Activated CD8-positive, alpha-beta memory T cell treated with anti-CD3 and anti-CD28 coated beads, Interleukin-2, amount 10 ng/mL, durations not matched to agents 7 days and 5 days (primary cell): ENCODE results near the gene C19orf73. TPM values are rescaled to one million over a fixed set of nuclear protein-coding genes. Genes with fewer than 3 reads are reported as not detected.

ENCODE experiments used
- ATAC-seq: fragments of 150-1000 bp; cut with Tn5 transposase; one replicate; pipeline ENCODE4 v1.10.0; 2021; ENCODE audit warnings: moderate library complexity
- CTCF ChIA-PET: fragments of 350-600 bp; sonication (Branson Sonifier 250); formaldehyde crosslinking; loops from one replicate; lab custom pipeline; 2021; ENCODE audit warnings: antibody characterized with exemption; lab: Charles Lee
- DNase-seq: peaks from one replicate; pipeline ENCODE4 v3.0.0-alpha.2; 2020
- H3K27ac Mint-ChIP-seq: one replicate; pipeline ENCODE4 v1.8.0; 2021; ENCODE audit warnings: mild to moderate bottlenecking, mixed read lengths
- H3K27me3 Mint-ChIP-seq: one replicate; pipeline ENCODE4 v1.8.0; 2021; ENCODE audit warnings: mixed read lengths
- H3K36me3 Mint-ChIP-seq: one replicate; pipeline ENCODE4 v1.8.0; 2021; ENCODE audit warnings: mild to moderate bottlenecking, mixed read lengths
- H3K4me1 Mint-ChIP-seq: one replicate; pipeline ENCODE4 v1.8.0; 2021; ENCODE audit warnings: mixed read lengths
- H3K4me3 Mint-ChIP-seq: one replicate; pipeline ENCODE4 v1.8.0; 2021; ENCODE audit warnings: mild to moderate bottlenecking, moderate library complexity, mixed read lengths
- H3K9me3 Mint-ChIP-seq: one replicate; pipeline ENCODE4 v1.8.0; 2022; ENCODE audit warnings: low read depth, mixed read lengths
- total RNA-seq, 2 experiments: library from RNA; stranded (reverse); gene quantifications; one replicate each; pipeline ENCODE4 v1.2.3, GENCODE V29; 2021

Gene C19orf73, protein sequence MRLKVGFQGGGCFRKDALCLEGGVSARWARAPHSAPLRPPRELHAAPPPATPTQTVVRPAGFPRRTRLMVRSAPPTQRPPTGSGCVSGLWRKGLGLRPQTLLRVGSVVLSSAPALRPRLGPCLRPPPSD
- total RNA-seq = 1 to 10 TPM; 1.6 to 1.8 TPM

GRCh38 chr19:49118565-49119410 lies at the start of gene C19orf73:
Gene C19orf73, minus strand, starts transcription at chr19:49119143. Its CDS starts 121 bp downstream, at chr19:49119022.
- peaks cover 22% of the 10 kb centered on the region for H3K27me3 Mint-ChIP-seq
- peak within 1 kb of the TSS; percentile 81 for H3K27ac Mint-ChIP-seq
- H3K36me3 Mint-ChIP-seq = no peaks in the 10 kb centered on the region
- no peaks in the 10 kb centered on the region for H3K9me3 Mint-ChIP-seq
- H3K4me1 Mint-ChIP-seq = peaks cover 28% of the 10 kb centered on the region
- peak within 1 kb of the TSS; percentile 73 for H3K4me3 Mint-ChIP-seq
- CTCF ChIA-PET = interaction anchor here (0.7 to 6.9 kb wide), 5 partner anchors 10 to 80 kb away, joined by 3 to 63 read pairs (median 5); no protein-coding TSS in a partner anchor
- peak; percentile 95 for DNase-seq
- peak; percentile 82 for ATAC-seq

DNA sequence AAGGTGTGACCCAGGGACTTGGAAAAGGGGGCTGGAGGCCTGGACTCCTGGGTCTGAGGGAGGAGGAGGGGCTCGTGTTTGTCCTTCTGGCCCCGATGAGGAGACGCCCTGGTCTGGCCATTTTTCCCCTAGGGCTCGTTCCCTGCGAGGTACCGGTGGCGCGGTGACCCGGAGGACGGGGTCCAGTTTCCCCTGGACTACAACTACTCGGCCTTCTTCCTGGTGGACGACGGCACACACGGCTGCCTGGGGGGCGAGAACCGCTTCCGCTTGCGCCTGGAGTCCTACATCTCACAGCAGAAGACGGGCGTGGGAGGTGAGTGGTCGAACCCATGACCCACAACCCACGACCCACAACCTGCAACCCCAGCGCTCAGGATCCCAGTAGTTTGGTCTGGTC lies 49.5 kb upstream of the C19orf73 start:
- Mint-ChIP-seq H3K27me3 (peaks cover 11% of the 10 kb centered on the region), H3K9me3 (no peaks in the 10 kb centered on the region), H3K4me1 (no peaks in the 10 kb centered on the region), H3K36me3 (no peaks in the 10 kb centered on the region), H3K4me3 (no peak overlapping the region), H3K27ac (no peak overlapping the region)
- no peak for ATAC-seq
- CTCF ChIA-PET = interaction anchor here (1.0 kb wide), 1 partner anchor 30 kb away, joined by 4 read pairs; no protein-coding TSS in a partner anchor
- no peak for DNase-seq

- Mint-ChIP-seq H3K27ac (no peak overlapping the region), H3K27me3 (peaks cover 11% of the 10 kb centered on the region), H3K36me3 (no peaks in the 10 kb centered on the region), H3K4me3 (no peak overlapping the region), H3K9me3 (no peaks in the 10 kb centered on the region), H3K4me1 (no peaks in the 10 kb centered on the region)
- CTCF ChIA-PET = interaction anchor here (1.0 kb wide), 1 partner anchor 31 kb away, joined by 4 read pairs; no protein-coding TSS in a partner anchor
- DNase-seq (no peak), ATAC-seq (no peak)
These were observed 49.0 kb upstream of the C19orf73 start for GRCh38 chr19:49167857-49168409.

DNA sequence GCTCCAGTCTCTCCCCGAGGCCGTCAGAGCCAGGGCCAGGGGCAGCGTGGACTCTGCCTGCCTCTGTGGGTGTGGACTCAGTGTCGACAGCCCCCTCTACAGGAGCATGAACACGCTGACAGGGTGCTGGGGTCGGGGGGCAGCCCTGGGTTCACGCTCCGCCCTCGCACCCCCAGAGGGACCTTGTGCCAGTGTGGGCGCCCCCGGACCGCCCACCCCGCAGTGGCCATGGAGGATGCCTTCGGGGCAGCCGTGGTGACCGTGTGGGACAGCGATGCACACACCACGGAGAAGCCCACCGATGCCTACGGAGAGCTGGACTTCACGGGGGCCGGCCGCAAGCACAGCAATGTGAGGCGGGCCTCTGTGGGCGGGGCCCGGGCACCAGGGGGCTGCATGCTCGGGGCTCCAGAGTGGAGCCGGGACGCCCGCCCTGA lies 46.9 kb upstream of the C19orf73 start:
- H3K4me1 Mint-ChIP-seq = no peaks in the 10 kb centered on the region
- DNase-seq = no peak
- H3K27me3 Mint-ChIP-seq = peaks cover 12% of the 10 kb centered on the region
- CTCF ChIA-PET = no interaction called here
- no peak overlapping the region for H3K27ac Mint-ChIP-seq
- H3K4me3 Mint-ChIP-seq = no peak overlapping the region
- no peaks in the 10 kb centered on the region for H3K36me3 Mint-ChIP-seq
- no peak for ATAC-seq
- H3K9me3 Mint-ChIP-seq = no peaks in the 10 kb centered on the region

GRCh38 chr19:49165111-49165750 lies 46.3 kb upstream of the C19orf73 start:
- Mint-ChIP-seq H3K27me3 (peaks cover 17% of the 10 kb centered on the region), H3K9me3 (no peaks in the 10 kb centered on the region), H3K4me1 (no peaks in the 10 kb centered on the region), H3K36me3 (no peaks in the 10 kb centered on the region), H3K27ac (no peak overlapping the region), H3K4me3 (no peak overlapping the region)
- DNase-seq (no peak), ATAC-seq (no peak)
- CTCF ChIA-PET = interaction anchor here (1.0 kb wide), 1 partner anchor 33 kb away, joined by 4 read pairs; no protein-coding TSS in a partner anchor

DNA sequence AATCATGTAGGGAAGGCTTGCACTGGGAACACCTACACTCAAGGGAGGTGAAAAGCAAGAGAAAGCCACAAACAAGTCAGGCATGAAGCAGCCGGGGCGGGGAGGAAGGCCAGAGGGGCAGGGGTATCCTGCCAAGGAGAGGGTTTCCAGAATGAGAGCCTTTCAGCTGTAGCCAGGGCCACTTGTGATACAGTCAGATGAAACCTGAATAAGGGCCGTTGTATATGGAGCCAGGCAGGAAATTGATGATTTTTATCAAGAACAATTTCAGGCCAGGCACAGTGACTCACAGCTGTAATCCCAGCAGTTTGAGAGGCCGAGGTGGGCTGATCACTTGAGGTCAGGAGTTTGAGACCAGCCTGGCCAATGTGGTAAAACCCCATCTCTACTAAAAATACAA lies 43.0 kb upstream of the C19orf73 start:
- CTCF ChIA-PET = interaction anchor here (1.0 kb wide), 1 partner anchor 64 kb away, joined by 4 read pairs; no protein-coding TSS in a partner anchor
- Mint-ChIP-seq H3K9me3 (no peaks in the 10 kb centered on the region), H3K4me3 (no peak overlapping the region), H3K36me3 (no peaks in the 10 kb centered on the region), H3K27ac (no peak overlapping the region), H3K4me1 (peaks cover 4% of the 10 kb centered on the region), H3K27me3 (peaks cover 39% of the 10 kb centered on the region)
- ATAC-seq (no peak), DNase-seq (no peak)

DNA sequence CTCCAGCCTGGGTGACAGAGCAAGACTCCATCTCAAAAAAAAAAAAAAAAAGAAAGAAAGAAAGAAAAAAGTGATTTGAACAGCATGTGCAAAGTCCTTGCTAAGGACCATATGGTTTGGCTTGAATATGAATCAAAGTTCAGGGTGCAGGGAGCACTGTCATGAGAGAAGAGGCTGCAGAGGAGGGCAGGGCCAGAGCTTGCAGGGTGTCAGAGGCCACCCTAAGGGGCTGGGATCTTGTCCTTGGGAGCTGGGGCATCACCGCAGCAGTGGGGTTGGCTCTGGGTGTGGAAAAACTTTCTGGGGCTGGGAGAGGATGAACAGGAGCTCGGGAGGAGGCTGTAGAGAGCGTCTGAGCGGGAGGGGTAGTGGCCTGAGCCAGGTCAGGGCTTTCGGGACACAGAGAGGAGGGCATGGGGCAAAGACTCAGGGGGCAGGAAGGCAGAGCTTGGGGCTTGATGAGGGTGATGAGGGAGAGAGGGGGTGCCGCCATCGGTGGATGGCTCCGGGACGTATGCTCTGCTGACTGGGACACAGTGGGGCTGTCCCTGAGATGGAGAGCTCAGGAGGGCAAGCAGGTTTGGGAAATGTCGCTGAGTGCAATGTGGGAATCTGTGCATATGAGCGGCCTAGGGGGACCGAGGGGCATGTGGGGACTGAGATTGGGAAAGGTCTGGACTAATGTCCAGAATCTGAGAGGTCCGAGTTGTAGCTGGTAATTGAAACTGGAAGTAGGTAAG lies 41.7 kb upstream of the C19orf73 start:
- peaks cover 4% of the 10 kb centered on the region for H3K4me1 Mint-ChIP-seq
- peaks cover 39% of the 10 kb centered on the region for H3K27me3 Mint-ChIP-seq
- no peaks in the 10 kb centered on the region for H3K9me3 Mint-ChIP-seq
- H3K27ac Mint-ChIP-seq = no peak overlapping the region
- DNase-seq (no peak), ATAC-seq (no peak)
- H3K36me3 Mint-ChIP-seq = no peaks in the 10 kb centered on the region
- CTCF ChIA-PET = interaction anchor here (0.7 to 1.1 kb wide), 3 partner anchors 14 to 337 kb away, joined by 3 to 8 read pairs (median 3); no protein-coding TSS in a partner anchor
- H3K4me3 Mint-ChIP-seq = no peak overlapping the region

- peaks cover 4% of the 10 kb centered on the region for H3K4me1 Mint-ChIP-seq
- CTCF ChIA-PET = no interaction called here
- DNase-seq = peak; percentile 64
These were observed 38.7 kb upstream of the C19orf73 start, which contains the start of gene TRPM4 for GRCh38 chr19:49157445-49158224. Gene TRPM4, plus strand, starts transcription at chr19:49157792. Its CDS starts 75 bp downstream, at chr19:49157867.

GRCh38 chr19:49155820-49156346 lies 36.9 kb upstream of the C19orf73 start:
- no peaks in the 10 kb centered on the region for H3K9me3 Mint-ChIP-seq
- no peak overlapping the region for H3K27ac Mint-ChIP-seq
- no peak overlapping the region for H3K4me3 Mint-ChIP-seq
- no peaks in the 10 kb centered on the region for H3K36me3 Mint-ChIP-seq
- H3K4me1 Mint-ChIP-seq = peaks cover 10% of the 10 kb centered on the region
- DNase-seq = no peak
- no peak for ATAC-seq
- peaks cover 63% of the 10 kb centered on the region for H3K27me3 Mint-ChIP-seq
- CTCF ChIA-PET = no interaction called here

More at GRCh38 chr19:49157445-49158224, 38.7 kb upstream of the C19orf73 start, which contains the start of gene TRPM4:
- no peaks in the 10 kb centered on the region for H3K36me3 Mint-ChIP-seq
- no peak within 1 kb of the TSS for H3K27ac Mint-ChIP-seq
- H3K4me3 Mint-ChIP-seq = no peak within 1 kb of the TSS
- ATAC-seq = peak; percentile 82
- H3K9me3 Mint-ChIP-seq = no peaks in the 10 kb centered on the region
- peaks cover 51% of the 10 kb centered on the region for H3K27me3 Mint-ChIP-seq

DNA sequence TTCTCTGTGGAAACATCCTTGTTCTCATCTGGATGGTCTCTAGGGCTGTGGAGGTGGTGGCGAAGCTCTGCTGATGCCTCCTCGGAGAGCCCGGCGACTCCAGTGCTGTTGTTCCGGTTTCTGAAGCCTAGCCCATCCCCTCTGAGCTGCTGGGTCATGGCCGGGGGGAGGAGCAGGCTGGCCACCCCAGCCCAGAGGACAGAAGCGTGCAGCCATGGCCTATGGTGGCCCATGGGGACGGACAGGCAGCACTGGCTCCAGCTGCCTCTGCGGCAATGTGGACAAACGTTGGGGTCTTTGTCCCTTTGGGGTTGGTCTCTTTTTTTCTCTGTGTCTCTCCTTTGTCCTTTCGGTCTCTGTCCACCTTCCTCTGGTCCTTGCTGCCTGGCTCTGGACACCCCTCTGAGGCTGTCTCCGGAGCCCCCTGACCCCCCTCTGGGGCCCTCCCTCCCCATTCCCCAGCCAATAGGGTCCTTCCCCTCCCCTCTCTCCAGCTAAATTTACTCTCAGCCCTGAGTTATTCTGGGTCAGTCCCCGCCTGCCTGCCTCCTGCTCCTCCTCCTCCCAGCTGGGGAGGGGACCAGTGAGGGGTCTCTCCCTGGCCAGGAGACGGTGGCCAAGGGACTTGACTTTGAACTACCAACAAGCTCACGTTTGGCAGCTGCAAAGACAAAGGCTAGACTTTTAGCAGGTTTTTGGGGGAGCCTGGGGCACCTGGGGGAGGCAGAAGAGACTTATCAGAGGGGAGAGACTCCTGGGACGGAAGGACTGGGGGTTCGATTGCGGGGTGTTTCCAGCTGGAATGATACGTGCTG lies 36.3 kb upstream of the C19orf73 start, which contains the start of gene HRC:
HRC (minus strand) TSS at position 392 of the 815 bp plus-strand sequence; CDS start at position 233, 159 bp downstream.
- no peak within 1 kb of the TSS for H3K27ac Mint-ChIP-seq
- no peaks in the 10 kb centered on the region for H3K9me3 Mint-ChIP-seq
- no peak within 1 kb of the TSS for H3K4me3 Mint-ChIP-seq
- ATAC-seq (no peak), DNase-seq (no peak)
- CTCF ChIA-PET = no interaction called here
- peaks cover 60% of the 10 kb centered on the region for H3K27me3 Mint-ChIP-seq
- H3K4me1 Mint-ChIP-seq = peaks cover 12% of the 10 kb centered on the region
- no peaks in the 10 kb centered on the region for H3K36me3 Mint-ChIP-seq

DNA sequence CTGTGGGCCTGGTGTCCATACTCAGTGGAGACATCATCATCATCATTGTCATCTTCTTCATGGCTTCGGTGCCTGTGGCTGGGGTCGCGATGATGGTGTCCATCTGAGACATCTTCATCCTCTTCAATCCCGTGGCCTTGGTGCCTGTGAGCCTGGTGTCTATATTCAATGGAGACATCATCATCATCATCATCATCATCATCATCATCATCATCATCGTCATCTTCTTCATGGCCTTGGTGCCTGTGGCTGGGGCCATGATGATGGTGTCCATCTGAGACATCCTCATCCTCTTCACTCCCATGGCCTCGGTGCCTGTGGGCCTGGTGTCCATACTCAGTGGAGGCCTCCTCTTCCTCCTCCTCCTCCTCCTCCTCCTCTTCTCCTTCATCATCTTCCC lies 35.3 kb upstream of the C19orf73 start:
- ATAC-seq = no peak
- no peak for DNase-seq
- Mint-ChIP-seq H3K27me3 (peaks cover 63% of the 10 kb centered on the region), H3K27ac (no peak overlapping the region), H3K4me1 (peaks cover 22% of the 10 kb centered on the region), H3K36me3 (no peaks in the 10 kb centered on the region), H3K4me3 (no peak overlapping the region), H3K9me3 (no peaks in the 10 kb centered on the region)
- CTCF ChIA-PET = no interaction called here
